Stimulated activated CD8-positive, alpha-beta memory T cell treated with anti-CD3 and anti-CD28 coated beads, Interleukin-12 subunit alpha, Interleukin-12 subunit beta, amount 100 ng/mL, for 24 hours (primary cell): ENCODE results near the gene MPRIP.
A peak's percentile ranks its signal among the peaks of the same experiment; 100 is the strongest.
"Not testable (repeated sequence)": the region's sequence is repeated elsewhere in the genome, so short reads cannot be mapped to it uniquely, and the experiment has no call there.

Experiments used
- DNase-seq: peaks from one replicate; pipeline ENCODE4 v3.0.0-alpha.2; 2020; ENCODE audit errors: extremely low read depth

Gene MPRIP, protein sequence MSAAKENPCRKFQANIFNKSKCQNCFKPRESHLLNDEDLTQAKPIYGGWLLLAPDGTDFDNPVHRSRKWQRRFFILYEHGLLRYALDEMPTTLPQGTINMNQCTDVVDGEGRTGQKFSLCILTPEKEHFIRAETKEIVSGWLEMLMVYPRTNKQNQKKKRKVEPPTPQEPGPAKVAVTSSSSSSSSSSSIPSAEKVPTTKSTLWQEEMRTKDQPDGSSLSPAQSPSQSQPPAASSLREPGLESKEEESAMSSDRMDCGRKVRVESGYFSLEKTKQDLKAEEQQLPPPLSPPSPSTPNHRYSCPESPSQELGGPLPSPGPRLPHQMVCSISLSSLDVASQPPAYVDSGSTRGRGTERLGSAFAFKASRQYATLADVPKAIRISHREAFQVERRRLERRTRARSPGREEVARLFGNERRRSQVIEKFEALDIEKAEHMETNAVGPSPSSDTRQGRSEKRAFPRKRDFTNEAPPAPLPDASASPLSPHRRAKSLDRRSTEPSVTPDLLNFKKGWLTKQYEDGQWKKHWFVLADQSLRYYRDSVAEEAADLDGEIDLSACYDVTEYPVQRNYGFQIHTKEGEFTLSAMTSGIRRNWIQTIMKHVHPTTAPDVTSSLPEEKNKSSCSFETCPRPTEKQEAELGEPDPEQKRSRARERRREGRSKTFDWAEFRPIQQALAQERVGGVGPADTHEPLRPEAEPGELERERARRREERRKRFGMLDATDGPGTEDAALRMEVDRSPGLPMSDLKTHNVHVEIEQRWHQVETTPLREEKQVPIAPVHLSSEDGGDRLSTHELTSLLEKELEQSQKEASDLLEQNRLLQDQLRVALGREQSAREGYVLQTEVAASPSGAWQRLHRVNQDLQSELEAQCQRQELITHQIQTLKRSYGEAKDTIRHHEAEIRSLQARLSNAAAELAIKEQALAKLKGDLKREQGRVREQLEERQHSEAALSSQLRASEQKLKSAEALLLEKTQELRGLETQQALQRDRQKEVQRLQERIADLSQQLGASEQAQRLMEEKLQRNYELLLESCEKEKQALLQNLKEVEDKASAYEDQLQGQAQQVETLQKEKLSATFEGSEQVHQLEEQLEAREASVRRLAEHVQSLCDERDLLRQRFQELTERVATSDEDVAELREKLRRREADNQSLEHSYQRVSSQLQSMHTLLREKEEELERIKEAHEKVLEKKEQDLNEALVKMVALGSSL (N-terminal part only)

DNA sequence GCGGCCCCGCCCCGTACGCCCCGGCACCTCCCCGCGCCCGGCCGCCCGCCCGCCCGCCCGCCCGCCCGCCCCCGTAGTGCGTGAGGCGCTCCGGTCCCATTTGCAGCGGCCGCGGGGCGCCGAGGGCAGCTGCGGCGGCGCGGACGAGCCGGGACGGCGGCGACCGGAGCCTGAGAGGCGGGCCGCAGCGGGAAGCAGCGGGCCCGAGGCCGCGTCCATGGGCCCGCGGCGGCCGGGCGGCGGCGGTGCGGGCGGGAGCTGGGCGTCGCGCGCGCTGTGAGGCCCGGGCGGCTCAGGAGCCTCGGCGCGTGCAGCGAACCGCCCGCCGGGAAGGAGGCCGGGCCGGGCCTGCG, at the start of gene MPRIP:
Gene MPRIP (plus strand): TSS at position 74 of the 353 bp plus-strand sequence. CDS start 392 bp downstream, outside the sequence.
- DNase-seq: no peak

DNA sequence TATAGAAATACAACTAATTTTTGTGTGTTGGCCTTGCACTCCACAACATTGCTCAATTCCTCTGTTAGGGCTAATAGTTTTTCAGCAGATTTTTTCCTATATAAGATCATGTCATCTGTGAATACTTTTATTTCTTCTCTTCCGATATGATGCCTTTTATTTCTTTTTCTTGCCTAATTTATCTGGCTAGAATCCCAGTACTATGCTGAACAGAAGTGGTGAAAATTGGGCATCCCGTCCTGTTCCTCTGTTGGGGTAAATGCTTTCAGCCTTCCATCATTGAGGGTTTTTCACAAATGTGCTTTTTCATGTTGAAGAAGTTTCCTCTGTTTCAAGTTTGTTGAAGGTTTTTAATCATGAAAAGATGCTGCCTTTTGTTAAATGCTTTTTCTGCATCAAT, 47.6 kb upstream of the MPRIP start:
- DNase-seq: no peak

DNA sequence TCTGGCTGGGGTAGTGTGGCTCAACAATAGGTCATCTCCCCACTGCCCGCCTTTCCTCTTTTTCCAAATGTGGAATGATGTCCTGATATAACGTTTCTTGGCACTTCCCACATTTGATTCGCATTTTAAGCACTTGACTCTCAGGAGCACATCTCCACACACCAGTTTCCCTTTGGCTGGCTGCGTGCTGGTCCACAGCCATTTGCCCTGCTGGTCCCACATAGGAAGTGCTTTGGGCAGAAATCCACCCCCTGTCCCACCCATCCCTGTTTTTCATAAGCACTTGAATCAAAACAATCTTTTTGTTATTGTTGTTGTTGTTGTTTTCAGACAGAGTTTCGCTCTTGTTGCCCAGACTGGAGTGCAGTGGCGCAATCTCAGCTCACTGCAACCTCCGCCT, 46.3 kb upstream of the MPRIP start:
- DNase-seq: no peak

GRCh38 chr17:16996726-16997125, 45.5 kb upstream of the MPRIP start:
- DNase-seq: not testable (repeated sequence)

DNA sequence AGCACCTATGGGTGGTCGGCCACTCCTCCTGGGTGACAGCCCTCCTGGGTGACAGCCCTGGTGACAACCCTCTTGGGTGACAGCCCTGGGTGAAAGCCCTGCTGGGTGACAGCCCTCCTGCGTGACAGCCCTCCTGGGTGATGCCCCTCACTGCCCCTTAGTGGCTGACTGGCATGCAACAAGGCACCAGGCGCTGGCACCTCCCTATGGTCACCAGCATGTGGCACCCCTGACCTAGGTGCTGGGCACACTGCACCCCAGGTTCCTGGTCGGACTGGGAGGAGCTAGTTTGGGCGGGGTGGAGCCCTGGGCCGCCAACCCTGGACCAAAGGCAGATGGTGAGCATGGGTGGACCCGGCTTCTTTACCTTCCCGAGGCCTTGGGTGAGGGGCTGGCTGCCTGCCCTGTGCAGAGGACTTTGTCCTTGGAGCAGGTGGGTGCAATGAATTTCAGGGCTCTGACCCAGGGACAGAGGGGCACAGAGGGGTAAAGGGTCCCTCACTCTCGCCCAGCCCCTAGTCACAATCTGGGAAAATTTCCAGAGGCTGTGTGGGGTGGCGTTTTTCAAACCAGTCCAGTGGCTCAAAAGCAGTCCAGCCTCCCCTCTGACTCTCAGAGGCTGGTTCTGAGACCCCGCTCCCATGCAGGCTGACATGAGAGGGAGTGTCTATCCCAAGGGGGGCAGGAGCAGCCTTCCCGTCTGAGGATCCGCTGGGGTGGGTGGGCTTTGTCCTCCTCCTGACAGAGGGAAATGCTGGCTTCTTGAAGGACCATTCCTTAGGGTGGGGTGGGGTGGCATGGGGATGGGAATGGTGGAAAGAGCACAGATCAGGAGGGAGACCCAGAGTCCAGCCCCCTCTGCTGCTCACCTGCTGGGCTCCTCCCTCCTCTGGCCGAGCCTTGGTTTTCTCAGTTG, 44.5 kb upstream of the MPRIP start:
- DNase-seq: no peak

DNA sequence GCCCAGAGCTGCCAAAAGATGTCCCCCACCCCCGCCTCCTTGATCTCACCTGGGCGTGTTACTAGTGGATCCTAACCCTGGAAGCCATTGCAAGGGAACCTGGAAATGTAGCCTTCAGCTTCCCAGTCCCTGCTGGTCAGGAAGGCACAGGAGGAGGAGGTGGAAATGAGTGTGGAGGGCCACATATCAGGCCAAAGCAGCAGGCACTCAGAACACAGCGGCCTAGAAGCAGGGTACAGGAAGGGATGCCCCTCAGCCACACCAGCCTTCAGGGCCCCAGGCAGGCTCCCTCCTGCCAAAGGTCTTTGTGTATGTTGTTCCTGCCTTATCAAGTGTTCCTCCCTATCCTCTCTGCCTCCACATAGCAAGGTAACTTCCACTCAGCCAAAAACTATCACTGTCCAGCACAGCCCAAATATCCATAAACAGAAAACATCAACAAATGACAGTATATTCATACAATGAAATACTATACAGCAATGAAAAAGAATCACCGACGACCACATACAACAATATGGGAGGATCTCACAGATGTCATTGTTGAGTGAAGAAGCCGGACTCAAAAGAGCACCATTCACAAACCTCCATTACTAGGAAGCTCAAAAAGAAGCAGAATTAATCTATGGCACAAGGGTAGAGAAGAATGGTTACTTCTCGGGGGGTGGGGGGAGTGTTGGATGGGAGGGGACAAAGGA, 42.2 kb upstream of the MPRIP start:
- DNase-seq: no peak

DNA sequence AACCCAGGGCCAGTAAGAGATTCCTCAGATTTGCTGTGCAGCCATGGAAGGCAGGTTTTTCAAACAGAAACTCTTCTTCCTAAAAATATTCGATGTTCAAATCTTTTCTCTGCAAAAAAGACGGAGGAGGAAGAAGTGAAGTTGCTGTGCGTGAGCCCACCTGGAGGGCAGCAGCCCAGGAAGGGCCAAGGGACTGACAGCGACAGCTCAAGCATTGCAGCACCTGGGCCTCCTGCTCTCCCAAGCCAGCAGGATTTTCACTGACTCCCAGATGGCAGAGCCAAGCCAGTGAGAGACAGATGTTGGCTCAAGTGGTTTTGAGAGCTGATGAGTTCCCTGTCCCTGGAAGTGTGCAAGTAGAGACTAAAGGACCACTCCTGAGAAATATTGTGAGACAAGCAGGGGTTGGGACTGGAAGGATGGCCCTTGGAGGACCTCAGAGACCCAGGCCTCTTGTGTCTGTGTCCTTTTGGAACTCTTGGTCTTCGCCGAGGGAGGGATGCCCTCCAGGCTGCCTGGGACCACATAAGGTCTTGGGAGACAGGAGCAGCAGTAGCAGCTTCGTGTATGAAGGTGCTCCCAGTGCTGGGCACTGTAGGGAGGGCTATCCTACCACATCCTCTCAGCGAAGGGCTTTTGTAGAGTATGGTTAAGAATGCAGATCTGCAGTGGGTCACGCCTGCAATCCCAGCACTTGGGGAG, 41.0 kb upstream of the MPRIP start:
- DNase-seq: no peak

GRCh38 chr17:17001874-17002520, 40.3 kb upstream of the MPRIP start:
- peak; percentile 35 for DNase-seq

- not testable (repeated sequence) for DNase-seq
Measured at GRCh38 chr17:17002731-17003715, 39.2 kb upstream of the MPRIP start.

- no peak for DNase-seq
Measured at GRCh38 chr17:17004251-17004996, 37.8 kb upstream of the MPRIP start.

GRCh38 chr17:17004997-17005614, 37.2 kb upstream of the MPRIP start:
- DNase-seq: not testable (repeated sequence)

DNA sequence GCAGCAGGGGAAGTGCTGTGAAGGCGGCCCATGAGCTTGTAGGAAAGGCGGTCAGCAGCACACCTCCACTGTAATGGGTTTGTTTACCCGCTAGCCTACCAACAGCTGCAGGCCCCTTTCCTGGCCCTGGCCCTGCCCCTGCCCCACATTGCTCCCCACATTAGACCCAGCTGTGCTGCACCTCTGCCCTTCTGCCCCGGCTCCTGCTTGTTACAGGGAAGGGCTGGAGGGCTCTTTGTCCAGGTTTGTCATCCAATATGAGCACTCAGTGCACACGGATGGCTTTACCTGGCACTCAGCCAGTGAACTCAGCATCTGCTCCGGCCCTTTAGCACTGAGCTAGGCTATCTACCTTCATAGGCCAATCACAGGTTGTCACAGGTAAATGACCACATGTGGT, 34.4 kb upstream of the MPRIP start:
- not testable (repeated sequence) for DNase-seq

- DNase-seq: not testable (repeated sequence)
Measured at GRCh38 chr17:17008621-17009397, 33.4 kb upstream of the MPRIP start.

GRCh38 chr17:17009972-17010371, 32.3 kb upstream of the MPRIP start:
- DNase-seq: not testable (repeated sequence)

DNA sequence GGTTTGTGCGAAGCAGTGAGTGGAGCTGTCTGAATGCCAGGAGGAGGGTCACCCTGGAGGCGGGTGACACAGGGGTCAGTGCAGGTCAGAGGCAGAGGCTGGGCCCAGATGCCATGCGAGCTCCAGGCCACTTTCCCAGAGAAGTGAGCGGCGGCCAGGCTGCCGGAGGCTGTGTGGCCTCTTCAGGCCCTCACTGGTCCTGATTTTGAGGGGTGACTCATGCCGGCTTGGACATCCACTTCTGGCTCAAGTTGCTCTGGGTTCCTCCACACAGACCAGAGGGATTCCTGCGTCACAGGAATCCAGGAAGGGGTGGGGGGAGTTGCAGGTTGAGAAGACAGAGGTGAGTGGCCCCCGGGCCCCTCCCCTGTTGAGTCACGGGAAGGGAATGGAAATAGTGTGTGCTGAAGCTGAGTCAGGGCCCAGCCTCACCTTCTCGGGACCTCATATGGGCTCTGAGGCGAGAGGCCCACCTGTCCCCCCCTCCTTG, 31.7 kb upstream of the MPRIP start:
- DNase-seq: not testable (repeated sequence)
